ENCODE results near the gene CCNY.

Gene CCNY

GRCh38 chr10:35585356-35585755 lies 249.0 kb downstream of the CCNY start:
- DNase-seq (ENCODE audit: low read depth) = no peak

- DNase-seq (ENCODE audit: low read depth) = no peak
Measured at GRCh38 chr10:35585903-35586535, 249.7 kb downstream of the CCNY start.

GRCh38 chr10:35588836-35589235 lies 252.5 kb downstream of the CCNY start:
- DNase-seq (ENCODE audit: low read depth) = no peak

- no peak for DNase-seq (ENCODE audit: low read depth)
Measured at GRCh38 chr10:35592441-35592840, 256.1 kb downstream of the CCNY start.

GRCh38 chr10:35594115-35595079 lies 258.1 kb downstream of the CCNY start:
- DNase-seq (ENCODE audit: low read depth) = no peak

DNA sequence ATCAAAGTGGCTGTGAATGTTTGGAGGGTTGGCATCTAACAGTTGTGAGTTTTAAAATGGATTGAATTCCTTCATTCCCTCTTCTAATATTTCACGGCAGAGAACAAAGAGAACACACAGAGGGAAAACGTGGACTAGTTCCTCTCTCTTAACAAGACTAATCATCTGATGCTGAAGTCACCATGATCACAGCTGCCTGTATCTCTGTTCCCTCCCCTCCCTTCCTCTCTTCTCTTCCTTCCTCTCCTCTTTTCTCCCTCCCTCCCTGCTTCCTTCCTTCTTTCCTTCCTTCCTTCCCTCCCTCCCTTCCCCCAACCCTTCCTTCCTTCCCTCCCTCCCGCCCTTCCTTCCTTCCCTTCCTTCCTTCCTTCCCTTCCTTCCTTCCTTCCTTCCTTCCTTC lies 258.8 kb downstream of the CCNY start:
- no peak for DNase-seq (ENCODE audit: low read depth)

GRCh38 chr10:35598379-35598778 lies 262.1 kb downstream of the CCNY start:
- DNase-seq (ENCODE audit: low read depth) = no peak

GRCh38 chr10:35600193-35600592 lies 263.9 kb downstream of the CCNY start:
- no peak for DNase-seq (ENCODE audit: low read depth)

DNA sequence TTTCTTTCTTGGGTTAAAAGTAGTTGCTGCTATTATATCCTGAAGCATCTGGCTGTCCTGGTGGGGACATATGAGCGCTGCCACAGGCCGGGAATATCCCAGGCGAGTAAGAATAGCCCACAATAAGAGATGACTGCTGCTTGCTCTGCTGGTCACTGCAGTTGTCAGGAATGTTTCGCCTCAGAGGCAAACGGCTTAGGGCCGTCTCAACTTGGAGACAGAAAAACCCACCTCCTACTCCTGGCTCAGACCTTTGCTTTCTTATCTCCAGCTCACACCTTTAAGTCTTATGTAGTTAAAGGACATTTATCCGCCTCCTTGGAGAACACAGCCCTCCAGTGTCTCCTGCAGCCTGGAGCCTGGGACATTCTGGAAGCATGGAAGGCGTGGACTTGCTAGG lies 268.9 kb downstream of the CCNY start, which contains the start of gene GJD4:
GJD4 (plus strand) TSS at position 151 of the 400 bp plus-strand sequence; CDS start at position 378, 227 bp downstream.
- no peak for DNase-seq (ENCODE audit: low read depth)

DNA sequence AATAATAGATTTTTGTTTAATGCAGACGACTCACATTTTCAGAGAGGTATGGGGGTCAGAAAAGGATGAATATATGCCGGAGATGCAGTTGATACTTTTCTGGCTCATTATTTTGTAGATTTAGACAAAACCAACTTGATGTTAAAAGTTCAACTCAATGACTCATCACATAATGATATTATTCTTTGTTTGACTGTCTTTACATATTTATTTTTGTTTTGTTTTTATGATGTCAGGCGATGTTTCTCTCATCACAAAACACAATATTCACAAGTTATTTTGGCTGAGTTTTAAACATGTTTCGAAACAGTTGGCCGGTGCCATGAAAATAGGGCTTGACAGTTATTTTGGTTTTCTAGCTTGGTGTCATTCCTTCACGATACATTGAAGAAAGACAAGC lies 270.1 kb downstream of the CCNY start:
- no peak for DNase-seq (ENCODE audit: low read depth)

- no peak for DNase-seq (ENCODE audit: low read depth)
Measured at GRCh38 chr10:35607475-35608327, 271.4 kb downstream of the CCNY start.

GRCh38 chr10:35608328-35608672 lies 272.0 kb downstream of the CCNY start:
- DNase-seq (ENCODE audit: low read depth) = no peak

DNA sequence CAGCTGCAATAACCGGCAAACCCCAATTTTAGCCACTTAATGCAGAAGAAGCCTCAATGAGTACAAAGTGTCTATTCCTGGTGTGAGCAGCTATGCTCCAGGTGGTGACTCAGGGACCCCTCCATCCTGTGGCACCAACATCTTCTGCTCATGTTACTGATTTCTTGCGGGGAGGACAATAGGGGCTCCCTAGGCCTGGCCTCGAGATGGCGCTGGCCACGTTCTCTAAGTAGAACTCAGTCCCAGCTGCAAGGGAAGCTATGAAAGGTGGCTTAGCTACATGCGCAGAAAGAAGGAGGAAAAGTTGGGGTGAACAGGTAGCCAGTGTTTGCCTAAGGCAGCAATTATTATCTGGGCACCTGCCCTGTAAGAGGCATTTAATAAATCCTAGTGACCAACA lies 275.4 kb downstream of the CCNY start:
- no peak for DNase-seq (ENCODE audit: low read depth)

DNA sequence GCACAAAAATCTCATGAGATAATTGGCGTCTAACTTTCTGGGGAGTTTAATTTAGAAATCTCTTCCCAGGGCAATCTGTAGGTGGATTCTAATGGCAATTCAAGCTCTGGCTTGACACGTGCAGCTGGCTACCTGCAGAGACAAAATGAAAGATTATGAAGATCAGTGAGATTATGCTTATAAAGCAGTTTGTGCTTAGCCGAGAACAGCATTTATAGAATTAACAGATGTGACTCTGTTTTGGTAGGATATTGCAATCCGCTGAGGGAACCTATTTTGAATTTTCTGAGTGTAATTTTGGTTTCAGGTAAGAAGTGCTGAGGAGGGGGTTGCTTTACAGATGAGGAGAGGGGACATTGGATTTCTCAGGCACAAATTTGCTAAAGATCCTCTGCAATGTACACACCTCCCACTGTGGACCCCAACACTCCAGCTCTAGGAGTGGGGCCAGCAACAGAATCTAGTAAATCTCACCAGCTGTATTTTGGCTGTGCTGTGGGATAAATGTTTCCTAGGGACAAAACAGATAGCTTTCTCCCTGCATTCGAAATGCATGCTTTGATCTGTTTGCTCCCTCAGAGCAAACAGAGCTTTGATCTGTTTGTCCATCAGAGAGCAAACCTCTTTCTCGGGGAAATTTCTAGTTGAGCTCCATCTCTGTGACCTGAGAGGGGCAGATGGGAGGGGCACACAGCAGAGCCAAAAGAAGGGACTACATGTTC lies 276.2 kb downstream of the CCNY start:
- DNase-seq (ENCODE audit: low read depth) = no peak

GRCh38 chr10:35613107-35613440 lies 276.8 kb downstream of the CCNY start:
- no peak for DNase-seq (ENCODE audit: low read depth)

GRCh38 chr10:35613597-35614226 lies 277.4 kb downstream of the CCNY start:
- DNase-seq (ENCODE audit: low read depth) = no peak

GRCh38 chr10:35614312-35614711 lies 278.0 kb downstream of the CCNY start:
- DNase-seq (ENCODE audit: low read depth) = no peak

All from HS-5 (cell line).